Measurements from ENCODE around the gene TUT4.

- TF ChIP-seq POLR2AphosphoS5 (IDR thresholded peaks at IDR 0.05; ENCODE audit: low read depth, low read length): no peak
- TF ChIP-seq TAF1 (IDR thresholded peaks at IDR 0.05; ENCODE audit: borderline replicate concordance, low read depth, low read length): no peak
- TF ChIP-seq POLR2A (IDR thresholded peaks at IDR 0.05; ENCODE audit: low read depth, low read length): no peak
Observed at GRCh38 chr1:52593495-52593894, 40.6 kb upstream of the TUT4 start.

Measured in GM12892 (cell line).